ENCODE measurements around the gene HES1.

GRCh38 chr3:194120789-194121770, 14.9 kb upstream of the HES1 start:
- TF ChIP-seq EZH2 (IDR thresholded peaks at IDR 0.05; ENCODE audit: low read length) (no peak), CTCF (optimal IDR thresholded peaks at IDR 0.05 in 1 of 3, IDR thresholded peaks at IDR 0.05 in 1 of 3, conservative IDR thresholded peaks at IDR 0.05 in 1 of 3; ENCODE audit: extremely low read depth in 1 of 3, insufficient read depth in 2 of 3, low read length in 3 of 3) (no peak)

All from keratinocyte (primary cell).